Glomerular visceral epithelial cell (primary cell): ENCODE data around the gene CTAGE1.
"Not testable (repeated sequence)": the region's sequence is repeated elsewhere in the genome, so short reads cannot be mapped to it uniquely, and the experiment has no call there.

ENCODE experiments used
- DNase-seq: peaks from one replicate; pipeline ENCODE4 v3.0.0-alpha.2; 2016; ENCODE audit errors: extremely low spot score

Gene CTAGE1

DNA sequence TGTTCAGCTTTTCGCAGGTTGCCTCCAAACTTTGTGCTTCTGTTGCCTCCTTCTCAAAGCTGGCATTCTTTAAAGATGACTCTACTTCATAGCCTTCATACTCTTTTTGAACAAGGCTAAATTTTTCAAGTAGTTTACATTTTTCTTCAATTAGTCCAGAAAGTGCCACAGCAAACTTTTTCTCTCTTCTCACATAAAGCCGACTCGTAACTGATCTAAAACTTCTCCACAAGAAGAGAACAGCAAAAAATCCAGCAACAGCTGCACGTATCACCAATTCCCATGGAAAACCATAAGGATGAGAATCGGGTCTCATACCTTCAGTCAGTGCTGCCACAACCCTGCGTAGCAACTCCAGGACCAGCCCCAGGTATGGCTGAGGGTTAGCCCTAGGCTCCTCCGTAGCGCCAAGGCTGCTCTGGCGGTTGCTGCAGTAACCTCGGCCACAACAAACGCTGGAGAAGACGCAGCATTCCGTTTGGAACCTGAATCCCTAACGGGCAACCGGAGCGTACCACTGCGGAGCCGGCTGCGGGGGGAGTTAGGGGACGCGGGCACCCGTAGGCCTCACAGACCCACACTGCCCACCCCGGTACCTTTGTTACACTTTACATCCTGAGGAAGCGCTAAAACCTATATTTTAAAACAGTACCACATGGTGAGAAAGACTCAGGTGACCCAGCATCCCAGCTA lies at the start of gene CTAGE1:
TSS of gene CTAGE1 (minus strand) at position 420 of the 693 bp plus-strand sequence. CDS start at position 316, 104 bp downstream.
- no peak for DNase-seq

DNA sequence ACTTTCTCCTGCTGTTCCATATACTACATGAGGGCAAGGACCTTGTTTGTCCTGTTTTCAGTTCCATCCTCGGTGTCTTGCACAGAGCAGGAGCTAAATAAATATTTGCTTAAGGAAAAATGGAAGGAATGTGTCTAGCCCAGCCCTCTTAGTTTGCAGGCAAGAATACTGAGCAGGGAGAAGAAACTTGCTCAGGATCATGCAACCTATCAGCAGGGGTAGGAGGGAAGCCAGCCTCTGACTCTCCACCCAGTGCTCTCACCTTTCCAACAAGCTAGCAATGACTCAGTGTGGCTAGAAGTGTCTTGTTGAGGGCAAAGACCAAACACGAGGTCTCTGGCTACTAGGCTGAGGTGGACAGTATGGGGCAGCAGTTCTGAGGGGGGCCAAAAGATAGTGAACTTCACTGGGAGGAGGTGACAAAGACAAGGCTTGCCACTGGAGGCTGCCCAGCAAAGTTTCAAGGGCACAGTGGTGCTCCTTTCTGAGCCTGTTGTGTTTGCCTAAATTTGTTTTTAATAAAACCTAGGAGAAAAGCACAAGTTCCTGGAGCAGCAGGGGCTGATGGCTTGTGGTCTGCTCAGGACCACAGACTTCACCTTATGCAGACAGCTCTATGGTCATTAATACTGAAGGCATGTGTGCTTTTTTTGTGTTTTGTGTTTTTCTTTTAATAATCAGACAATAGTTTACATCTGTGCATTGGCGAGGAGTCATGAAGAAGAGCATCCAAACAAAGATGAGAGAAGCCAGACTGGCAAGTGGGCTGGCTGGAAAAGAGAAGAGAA lies 49.1 kb upstream of the CTAGE1 start:
- DNase-seq, result peak; percentile 57

DNA sequence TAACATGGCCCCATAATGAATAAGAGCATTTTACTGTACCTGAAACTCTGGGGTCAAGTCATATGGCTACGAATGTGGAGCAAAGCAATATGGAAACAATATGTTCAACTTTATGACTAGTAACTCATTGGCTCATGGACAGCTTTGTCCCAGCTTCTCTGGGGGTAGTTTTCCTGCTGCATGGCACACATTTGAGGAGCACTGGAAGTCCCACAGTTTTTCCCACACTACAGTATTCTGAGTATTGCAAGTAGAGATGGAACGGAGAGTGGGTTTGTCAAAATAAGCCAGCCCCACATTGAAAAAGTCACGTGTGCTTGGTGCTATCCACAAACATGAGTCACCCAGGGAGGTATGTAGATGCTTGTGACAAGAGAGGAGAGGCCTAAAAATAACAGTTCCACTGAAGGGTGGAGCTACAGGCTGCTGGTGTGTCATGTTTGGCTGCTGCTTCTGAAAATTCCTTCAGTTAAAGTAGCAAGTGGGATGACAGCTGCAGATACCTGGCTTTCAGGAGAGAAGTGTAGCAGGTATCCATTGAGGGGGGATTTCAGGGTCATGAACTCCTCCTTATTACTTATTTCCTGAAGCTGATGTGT lies 48.2 kb upstream of the CTAGE1 start:
- peak; percentile 86 for DNase-seq

- DNase-seq, result no peak
Measured at GRCh38 chr18:22463076-22463475, 45.4 kb upstream of the CTAGE1 start.

- no peak for DNase-seq
Measured at GRCh38 chr18:22459491-22459890, 41.8 kb upstream of the CTAGE1 start.

DNA sequence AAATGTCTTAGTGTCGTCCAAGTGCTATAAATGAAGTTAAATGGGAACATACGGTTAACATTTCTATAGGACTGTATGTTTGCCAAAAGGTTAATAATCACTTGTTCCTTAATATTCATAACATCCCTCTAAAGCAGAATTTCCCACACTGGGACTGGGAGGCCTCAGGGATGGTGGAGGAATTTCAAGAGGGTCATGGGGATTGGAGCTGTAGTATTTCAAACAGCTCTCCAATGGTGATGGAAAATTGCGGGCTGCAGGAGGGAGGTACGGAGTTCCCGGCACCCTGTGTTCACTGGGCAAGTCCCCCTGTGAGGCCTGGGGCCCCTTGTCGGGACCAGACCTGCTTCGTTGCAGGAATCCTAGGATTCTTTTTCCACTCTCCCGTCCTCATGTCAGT lies 39.8 kb upstream of the CTAGE1 start:
- no peak for DNase-seq

DNA sequence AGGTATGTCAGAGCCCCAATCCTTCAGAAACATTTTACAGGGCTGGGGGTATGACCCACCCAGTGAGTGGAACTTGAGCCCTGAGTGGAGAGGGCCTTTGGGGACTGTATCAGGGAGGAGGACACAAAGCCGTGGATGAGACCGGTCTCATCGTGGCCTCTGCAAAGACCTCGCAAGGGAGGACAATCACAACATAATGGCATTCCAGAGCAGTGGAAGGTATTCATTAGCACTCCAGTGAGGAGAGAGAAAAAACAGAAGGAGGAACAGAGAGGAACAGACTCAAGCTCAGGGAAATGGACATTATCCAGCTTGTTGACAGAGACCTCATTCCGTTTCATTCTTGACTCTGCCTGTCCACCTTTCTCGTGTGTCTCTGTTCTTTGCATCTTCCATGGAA lies 38.8 kb upstream of the CTAGE1 start:
- DNase-seq, result no peak

DNA sequence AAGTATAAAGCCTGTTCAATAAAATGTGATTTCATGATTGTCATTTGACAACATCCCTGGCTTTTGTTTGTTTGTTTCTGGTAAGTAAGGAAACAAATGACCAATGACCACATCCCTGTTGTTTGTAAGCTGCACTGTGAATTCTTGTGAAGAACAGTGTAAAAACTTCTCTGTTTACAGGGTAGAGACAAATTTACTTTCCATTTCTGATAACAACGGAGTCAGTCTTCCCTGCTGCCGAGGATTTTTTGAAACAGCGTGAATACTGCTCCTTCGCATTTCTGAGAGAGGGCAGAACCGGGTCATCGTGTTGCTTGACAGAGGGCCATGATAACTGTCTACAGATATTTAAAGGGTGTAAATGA lies 38.4 kb upstream of the CTAGE1 start:
- no peak for DNase-seq

GRCh38 chr18:22455425-22456115 lies 37.9 kb upstream of the CTAGE1 start:
- DNase-seq, result no peak

- no peak for DNase-seq
Measured at GRCh38 chr18:22453315-22453714, 35.6 kb upstream of the CTAGE1 start.

DNA sequence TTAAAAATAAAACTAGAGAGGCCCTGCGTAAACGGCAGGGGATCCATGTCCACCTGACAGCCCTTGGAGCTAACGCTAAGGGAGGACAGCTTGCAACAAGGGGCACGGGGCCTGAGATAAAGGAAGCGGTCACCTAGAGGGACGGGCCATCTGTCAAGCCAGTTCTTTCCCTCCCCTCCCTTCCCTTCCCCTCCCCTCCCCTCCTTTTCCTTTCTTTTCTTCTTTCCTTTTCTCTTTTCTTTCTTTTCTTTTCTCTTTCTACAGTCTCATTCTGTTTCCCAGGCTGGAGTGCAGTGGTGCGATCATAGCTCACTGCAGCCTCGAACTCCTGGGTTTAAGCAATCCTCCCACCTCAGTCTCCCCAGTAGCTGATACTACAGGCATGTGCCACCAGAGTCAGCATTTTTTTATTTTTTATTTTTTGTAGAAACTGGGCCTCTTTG lies 34.5 kb upstream of the CTAGE1 start:
- no peak for DNase-seq

- DNase-seq, result no peak
Measured at GRCh38 chr18:22451796-22452195, 34.1 kb upstream of the CTAGE1 start.

GRCh38 chr18:22450766-22451165 lies 33.1 kb upstream of the CTAGE1 start:
- DNase-seq, result not testable (repeated sequence)

DNA sequence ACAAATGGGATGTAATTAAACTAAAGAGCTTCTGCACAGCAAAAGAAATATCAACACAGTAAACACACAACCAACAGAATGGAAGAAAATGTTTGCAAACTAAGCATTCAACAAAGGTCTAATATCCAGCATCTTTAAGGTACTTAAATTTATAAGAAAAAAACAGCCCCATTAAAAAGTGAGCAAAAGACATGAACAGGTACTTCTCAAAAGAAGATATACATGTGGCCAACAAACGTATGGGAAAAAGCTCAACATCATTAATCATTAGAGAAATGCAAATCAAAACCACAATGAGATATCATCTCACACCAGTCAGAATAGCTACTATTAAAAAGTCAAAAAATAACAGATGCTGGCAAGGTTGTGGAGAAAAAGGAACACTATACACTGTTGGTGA lies 32.6 kb upstream of the CTAGE1 start:
- not testable (repeated sequence) for DNase-seq

- DNase-seq, result not testable (repeated sequence)
Measured at GRCh38 chr18:22449753-22450152, 32.0 kb upstream of the CTAGE1 start.

- no peak for DNase-seq
Measured at GRCh38 chr18:22448238-22448637, 30.5 kb upstream of the CTAGE1 start.

DNA sequence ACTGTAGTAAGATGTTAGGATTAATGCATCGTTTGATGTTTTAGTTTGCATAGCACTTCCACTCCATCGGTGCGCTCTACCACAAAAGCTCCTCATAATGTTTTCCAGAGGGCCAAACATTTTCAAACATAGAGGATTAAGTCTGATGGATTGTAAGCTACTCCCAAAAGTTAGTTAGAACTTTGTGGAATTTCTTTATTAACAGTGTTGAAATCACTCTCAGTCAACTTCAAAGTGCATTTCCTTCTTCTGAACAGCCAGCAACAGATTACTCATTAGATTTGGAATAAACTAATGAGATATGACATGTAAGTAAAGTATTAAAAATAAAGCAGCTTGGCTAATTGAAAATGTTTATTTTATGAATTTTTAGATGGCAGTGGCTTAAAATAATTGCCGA lies 30.1 kb upstream of the CTAGE1 start:
- DNase-seq, result no peak

DNA sequence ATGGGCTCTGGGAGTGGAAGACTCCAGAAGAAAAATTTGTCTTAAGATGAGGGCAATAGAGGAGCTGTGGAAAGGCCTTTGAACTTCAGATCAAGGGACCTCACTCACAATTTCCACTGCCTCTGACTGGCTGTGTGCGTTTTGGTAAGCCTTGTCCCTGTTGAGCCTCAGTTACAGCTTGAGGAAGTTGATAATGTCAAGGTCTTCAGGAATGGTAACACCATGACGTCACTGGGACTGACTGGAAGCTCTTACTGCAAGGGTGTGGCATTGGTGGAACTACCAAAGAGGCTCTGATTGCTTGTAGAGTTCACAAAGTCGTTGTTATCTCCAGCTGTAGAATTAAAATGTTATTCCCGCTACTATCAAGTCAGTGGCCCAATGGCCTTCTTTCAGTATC lies 29.2 kb upstream of the CTAGE1 start:
- DNase-seq, result no peak

- DNase-seq, result no peak
Measured at GRCh38 chr18:22446325-22446724, 28.6 kb upstream of the CTAGE1 start.

- DNase-seq, result no peak
Measured at GRCh38 chr18:22441638-22442037, 23.9 kb upstream of the CTAGE1 start.

GRCh38 chr18:22439447-22439846 lies 21.7 kb upstream of the CTAGE1 start:
- peak; percentile 13 for DNase-seq

DNA sequence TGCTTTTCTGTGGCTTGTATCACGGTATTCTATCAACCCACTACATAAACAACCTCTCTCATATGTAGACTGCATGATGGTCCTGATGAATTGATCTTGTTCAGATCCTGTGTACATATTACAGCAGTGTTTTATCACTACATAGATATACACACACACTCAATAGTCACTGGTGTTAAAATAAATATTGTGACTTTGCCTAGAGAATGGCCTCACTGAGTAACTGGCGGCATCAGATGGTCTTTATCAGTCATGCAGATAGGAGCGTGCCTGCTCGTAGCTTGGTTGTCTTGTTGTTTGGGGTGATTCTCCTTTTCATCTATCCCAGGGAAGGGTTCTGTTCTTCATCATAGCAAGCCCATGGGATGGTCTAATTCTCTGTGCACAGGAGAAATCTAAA lies 18.4 kb upstream of the CTAGE1 start:
- no peak for DNase-seq
